A673 (cell line): ENCODE results near the gene CIITA.

Experiments
- CTCF ChIP-seq: fragments of 300-800, 200-600 bp; sonication (generic); conservative IDR thresholded peaks from 2 replicates; pipeline ENCODE4 v1.5.1; 2017; ENCODE audit warnings: low read depth, mild to moderate bottlenecking, antibody characterized with exemption, low read length, moderate library complexity, mixed read lengths
- EZH2 ChIP-seq: fragments of 200-600 bp; sonication (generic); IDR thresholded peaks from 2 replicates; pipeline ENCODE4 v1.6.1; 2017; ENCODE audit warnings: borderline replicate concordance, low read depth, mild to moderate bottlenecking, mixed read lengths, antibody characterized with exemption, low read length; ENCODE audit not compliant: poor library complexity, severe bottlenecking

GRCh38 chr16:10966129-10966528, 89.1 kb downstream of the CIITA start:
- TF ChIP-seq CTCF (no peak), EZH2 (no peak)
